OCI-LY7 (cell line): ENCODE data around the gene AGFG1.

Experiments
- CTCF ChIP-seq: fragments of 200-600 bp; sonication (generic); conservative IDR thresholded peaks from 2 replicates; pipeline ENCODE4 v1.5.1; 2014; ENCODE audit warnings: mild to moderate bottlenecking, antibody characterized with exemption, low read length, moderate library complexity, mixed read lengths
- EZH2phosphoT487 ChIP-seq: fragments of 200-600 bp; sonication (generic); IDR thresholded peaks from 2 replicates; pipeline ENCODE4 v1.6.1; 2018; ENCODE audit warnings: low read depth, borderline replicate concordance, mild to moderate bottlenecking, mixed run types, antibody characterized with exemption, low read length, moderate library complexity, mixed read lengths

DNA sequence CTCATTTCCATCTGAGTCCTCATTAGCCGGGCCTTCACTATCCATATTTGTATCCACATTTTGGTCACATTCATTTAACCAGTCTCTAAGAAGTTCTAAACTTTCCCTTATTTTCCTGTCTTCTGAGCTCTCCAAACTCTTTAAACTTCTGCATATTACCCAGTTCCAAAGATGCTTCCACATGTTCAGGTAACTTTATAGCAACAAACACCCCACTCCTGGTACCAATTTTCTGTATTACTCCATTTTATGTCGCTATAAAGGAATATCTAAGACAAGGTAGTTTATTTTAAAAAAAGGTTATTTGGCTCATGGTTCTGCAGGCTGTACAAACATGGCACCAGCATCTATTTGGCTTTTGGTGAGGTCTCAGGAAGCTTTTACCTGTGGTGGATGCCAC is 38.8 kb upstream of the AGFG1 start:
- no peak for TF ChIP-seq CTCF
- TF ChIP-seq EZH2phosphoT487 = no peak
